ENCODE data around the gene DCPS. TPM values are rescaled to one million over a fixed set of nuclear protein-coding genes. Genes with fewer than 3 reads are reported as not detected.
"Not testable (repeated sequence)": the region's sequence is repeated elsewhere in the genome, so short reads cannot be mapped to it uniquely, and the experiment has no call there.

Gene DCPS
- total RNA-seq, 1 donor from 2014 or later: 4.4 TPM

GRCh38 chr11:126357969-126358762, 54.3 kb downstream of the DCPS start:
- DNase-seq (ENCODE audit: low read depth in 2 of 2): no peak

DNA sequence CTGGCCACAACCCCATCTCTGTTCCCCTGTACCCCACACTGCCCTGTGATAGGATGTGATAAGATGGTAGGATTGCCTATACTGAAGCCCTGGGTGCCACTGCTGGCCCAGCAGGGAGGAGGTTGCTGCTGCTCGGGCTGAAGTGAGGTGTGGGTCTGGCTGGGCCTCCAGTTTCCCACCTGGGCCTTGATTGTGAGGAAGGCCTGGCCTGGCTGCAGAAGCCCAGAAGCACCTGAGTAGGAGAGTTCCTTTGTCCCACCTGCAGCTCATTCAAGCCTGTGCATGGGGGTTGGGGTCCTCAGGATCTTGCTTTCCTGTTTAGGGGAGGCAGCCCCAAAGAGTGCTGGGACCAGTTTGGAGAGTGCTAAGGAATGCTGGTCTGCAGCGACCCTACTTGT, 54.9 kb downstream of the DCPS start:
- no peak for DNase-seq (ENCODE audit: low read depth in 2 of 2)

DNA sequence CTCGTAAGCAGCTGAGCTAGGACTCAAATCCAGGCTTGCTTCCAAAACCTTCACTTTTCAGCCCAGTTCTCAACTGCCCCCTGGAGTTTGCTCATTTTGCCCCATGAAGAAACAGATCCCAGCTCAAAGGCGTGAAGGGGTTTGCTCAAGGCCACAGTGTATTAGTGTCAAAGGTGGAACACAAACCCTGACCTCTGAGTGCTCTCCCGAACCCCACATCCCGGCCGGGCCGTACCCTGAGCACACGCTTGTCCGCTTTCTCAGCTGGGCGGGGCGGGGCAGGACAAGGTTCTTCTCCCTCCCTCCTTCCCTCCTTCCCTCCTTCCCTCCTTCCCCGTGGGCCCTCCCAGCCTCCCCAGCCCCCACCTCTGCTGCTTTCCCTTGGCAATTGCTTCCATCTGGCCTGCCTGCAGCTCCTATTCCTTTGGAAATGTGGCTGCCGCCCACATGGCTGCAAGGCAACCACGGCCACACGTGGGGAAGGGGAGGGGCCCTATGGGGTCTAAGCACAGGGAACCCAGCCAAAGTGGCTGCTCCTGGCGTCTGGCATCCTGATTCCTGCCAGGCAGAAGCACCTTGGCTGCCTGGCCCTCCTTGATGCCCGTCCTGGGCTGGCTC, 55.7 kb downstream of the DCPS start:
- no peak for DNase-seq (ENCODE audit: low read depth in 2 of 2)

DNA sequence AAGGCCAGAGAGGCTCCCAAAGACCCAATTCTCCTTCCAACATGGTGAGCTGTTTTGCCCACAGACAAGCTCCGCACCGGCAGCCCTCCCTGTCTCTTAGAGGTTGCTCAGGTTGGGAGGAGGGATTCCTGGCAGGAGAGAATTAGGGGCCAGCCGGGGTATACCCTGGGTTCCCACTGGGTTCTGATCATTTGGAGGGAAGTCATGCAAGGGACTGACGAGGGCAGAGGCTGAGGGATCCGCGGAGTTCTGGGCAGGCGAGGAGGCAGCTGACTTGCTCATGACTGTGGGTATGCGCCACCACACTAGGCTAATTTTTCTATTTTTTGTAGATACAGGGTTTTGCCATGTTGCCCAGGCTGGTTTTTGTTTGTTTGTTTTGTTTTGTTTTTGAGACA, 56.2 kb downstream of the DCPS start:
- no peak for DNase-seq (ENCODE audit: low read depth in 2 of 2)

DNA sequence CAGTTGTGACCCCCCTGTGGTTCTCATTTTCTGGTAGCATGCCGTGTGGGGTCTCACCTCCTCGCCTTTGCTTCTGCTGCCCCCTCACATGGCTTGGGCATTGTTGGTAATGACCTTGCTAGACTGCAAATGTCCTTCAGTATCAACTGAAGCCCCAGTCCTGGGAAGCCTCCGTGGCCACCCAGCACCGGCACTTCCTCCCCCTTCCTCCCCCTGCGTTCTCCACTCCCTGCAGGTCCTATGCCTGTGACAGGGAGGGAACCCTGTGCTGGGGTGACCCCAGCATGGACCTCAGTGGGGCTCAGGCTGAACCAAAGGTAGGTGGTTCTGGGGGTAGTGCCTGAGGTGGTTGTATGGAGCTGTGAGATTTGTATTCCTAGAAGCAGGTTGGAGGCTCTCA, 57.5 kb downstream of the DCPS start:
- DNase-seq (ENCODE audit: low read depth in 2 of 2): no peak

GRCh38 chr11:126362879-126363655, 59.2 kb downstream of the DCPS start:
- DNase-seq (ENCODE audit: low read depth in 2 of 2): no peak

GRCh38 chr11:126363706-126364248, 59.9 kb downstream of the DCPS start:
- no peak for DNase-seq (ENCODE audit: low read depth in 2 of 2)

GRCh38 chr11:126364735-126365134, 60.9 kb downstream of the DCPS start:
- not testable (repeated sequence) for DNase-seq (ENCODE audit: low read depth in 2 of 2)

DNA sequence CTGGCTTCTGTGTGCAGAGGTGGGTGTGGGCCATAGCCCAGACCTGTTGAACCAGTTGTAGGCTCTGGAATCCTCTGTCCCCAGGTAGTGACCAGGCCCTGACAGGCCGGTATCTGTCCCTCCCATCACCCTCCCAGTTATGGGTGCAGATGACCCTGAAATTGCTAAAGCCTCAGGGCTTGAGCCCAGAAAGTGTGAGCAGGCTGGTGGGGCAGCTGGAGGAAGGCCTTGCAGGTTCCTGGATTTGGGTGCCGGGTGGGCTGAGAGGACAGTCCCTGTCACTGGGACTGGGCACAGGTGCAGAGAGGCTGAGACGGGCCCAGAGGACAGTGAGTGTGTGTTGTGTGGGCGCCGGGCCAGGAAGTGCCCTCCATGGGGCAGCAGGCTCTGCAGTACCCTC, 61.6 kb downstream of the DCPS start:
- not testable (repeated sequence) for DNase-seq (ENCODE audit: low read depth in 2 of 2)

DNA sequence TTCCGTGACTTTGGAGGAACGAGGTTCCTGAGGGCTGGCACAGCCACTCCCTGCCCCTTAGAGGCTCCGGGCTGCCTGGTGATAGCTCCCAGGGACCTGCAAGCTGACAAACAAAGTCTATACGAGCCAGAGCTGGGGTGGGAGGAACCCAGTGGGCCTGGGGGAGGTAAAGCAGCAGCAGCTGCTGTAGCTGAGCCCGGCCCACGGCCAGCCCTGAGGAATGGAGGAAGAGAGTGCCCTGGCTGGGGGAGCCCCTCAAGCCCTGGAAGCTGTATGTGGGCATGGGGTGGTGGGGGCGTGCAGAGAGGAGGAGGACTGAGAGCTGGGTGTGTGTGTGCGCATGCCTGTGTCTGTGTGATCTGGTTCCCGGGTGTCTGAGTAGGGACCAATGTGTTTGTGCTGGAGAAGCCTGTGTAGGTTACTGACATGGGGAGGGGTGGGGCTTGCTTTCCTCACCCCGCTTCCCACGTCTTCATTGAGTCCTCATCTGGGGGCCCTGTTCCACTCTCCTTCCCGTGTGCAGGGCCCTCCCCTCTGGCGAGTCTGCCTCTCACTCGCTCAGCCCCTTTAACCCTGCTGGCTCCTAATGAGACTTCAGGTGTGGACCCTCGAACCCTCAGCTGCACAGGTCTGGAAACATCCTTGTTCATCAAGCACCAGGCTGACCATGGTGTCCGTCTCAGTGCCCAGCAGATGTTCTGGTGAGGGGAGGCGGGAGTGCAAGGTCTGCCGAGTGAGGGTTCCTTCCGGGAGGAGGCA, 62.4 kb downstream of the DCPS start:
- no peak for DNase-seq (ENCODE audit: low read depth in 2 of 2)

GRCh38 chr11:126366823-126367654, 63.2 kb downstream of the DCPS start:
- not testable (repeated sequence) for DNase-seq (ENCODE audit: low read depth in 2 of 2)

DNA sequence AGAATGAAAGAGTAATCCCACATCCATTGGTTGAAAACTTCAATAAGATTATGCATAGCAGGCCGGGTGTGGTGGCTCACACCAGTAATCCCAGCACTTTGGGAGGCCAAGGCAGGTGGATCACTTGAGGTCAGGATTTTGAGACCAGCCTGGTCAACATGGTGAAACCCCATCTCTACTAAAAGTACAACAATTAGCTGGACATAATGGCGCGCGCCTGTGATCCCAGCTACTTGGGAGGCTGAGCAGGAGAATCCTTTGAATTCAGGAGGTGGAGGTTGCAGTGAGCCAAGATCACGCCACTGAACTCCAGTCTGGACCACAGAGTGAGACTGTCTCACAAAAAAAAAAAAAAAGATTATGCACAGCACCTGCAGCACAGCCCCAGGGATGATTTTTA, 63.9 kb downstream of the DCPS start:
- DNase-seq (ENCODE audit: low read depth in 2 of 2): not testable (repeated sequence)

GRCh38 chr11:126368336-126369119, 64.7 kb downstream of the DCPS start:
- DNase-seq (ENCODE audit: low read depth in 2 of 2): not testable (repeated sequence)

GRCh38 chr11:126370016-126370415, 66.2 kb downstream of the DCPS start:
- no peak for DNase-seq (ENCODE audit: low read depth in 2 of 2)

DNA sequence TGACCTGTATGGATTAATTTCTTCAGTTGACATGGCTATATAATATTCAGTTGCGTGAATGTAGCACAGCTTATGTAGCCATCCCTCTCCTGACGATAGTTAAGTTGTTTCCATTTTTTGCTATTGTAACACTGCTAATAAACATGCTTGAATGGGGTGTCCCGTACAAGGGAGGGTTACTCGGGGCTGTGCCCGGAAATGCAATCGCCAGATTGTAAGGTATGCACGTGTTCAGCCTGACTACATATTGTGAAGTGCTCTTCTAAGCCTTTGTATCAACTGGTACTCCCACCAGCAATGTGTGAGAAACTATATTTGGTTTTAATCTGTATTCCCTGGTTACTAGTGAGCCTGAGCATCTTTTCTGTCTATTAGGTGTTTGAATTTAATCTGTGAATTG, 67.7 kb downstream of the DCPS start:
- DNase-seq (ENCODE audit: low read depth in 2 of 2): no peak

GRCh38 chr11:126373389-126374066, 69.7 kb downstream of the DCPS start:
- DNase-seq (ENCODE audit: low read depth in 2 of 2): not testable (repeated sequence)

- DNase-seq (ENCODE audit: low read depth in 2 of 2): not testable (repeated sequence)
Measured at GRCh38 chr11:126374562-126375300, 70.9 kb downstream of the DCPS start.

DNA sequence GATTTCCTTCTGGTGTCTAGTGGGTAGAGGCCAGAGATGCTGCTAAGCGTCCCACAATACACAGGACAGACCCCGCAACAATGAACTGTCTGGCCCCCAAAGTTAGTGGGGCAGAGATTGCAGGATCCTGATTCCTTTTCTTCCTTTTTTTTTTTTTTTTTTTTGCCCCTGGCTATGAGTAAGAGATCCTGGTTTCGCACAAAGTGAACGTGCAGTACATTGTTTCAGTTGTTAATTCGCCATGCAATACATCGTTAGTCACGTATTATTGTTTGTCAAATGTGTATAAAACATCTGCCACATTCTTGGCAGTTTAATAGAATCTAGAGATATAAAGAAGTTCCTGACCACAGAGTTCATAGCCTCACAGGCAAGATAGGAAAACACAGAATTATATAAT, 71.9 kb downstream of the DCPS start:
- peak in 1 of 2 donors; percentile 31 for DNase-seq (ENCODE audit: low read depth in 2 of 2)
